PFSK-1 (cell line): ENCODE measurements around the gene STK26.

Experiments
- FOXP2 ChIP-seq: optimal IDR thresholded peaks from 2 replicates; pipeline ENCODE3; 2011; ENCODE audit warnings: borderline replicate concordance, control low read depth, inconsistent platforms; ENCODE audit not compliant: insufficient read depth; ENCODE audit errors: extremely low read length, extremely low read depth
- POLR2AphosphoS5 ChIP-seq: IDR thresholded peaks from 2 replicates; pipeline ENCODE4 v1.6.1; 2012; ENCODE audit warnings: low read depth, mild to moderate bottlenecking, control low read depth, low read length, moderate library complexity
- SIN3A ChIP-seq: IDR thresholded peaks from 2 replicates; pipeline ENCODE4 v1.6.1; 2012; ENCODE audit warnings: mild to moderate bottlenecking, low read length, moderate library complexity, borderline replicate concordance; ENCODE audit not compliant: insufficient read depth
- TAF1 ChIP-seq: IDR thresholded peaks from 2 replicates; pipeline ENCODE4 v1.6.1; 2012; ENCODE audit warnings: low read length, control low read depth, borderline replicate concordance; ENCODE audit not compliant: insufficient read depth
- TF ChIP-seq, protein P1 (sequence below), 2 experiments: IDR thresholded peaks; 2 replicates each; pipeline versions ENCODE4 v1.6.1 to v1.8.0; 2011 to 2012; ENCODE audit warnings: low read depth in 2 of 2, low read length in 2 of 2, control low read depth in 1 of 2, inconsistent platforms in 1 of 2, mild to moderate bottlenecking in 1 of 2, moderate library complexity in 1 of 2; ENCODE audit not compliant: insufficient read depth in 1 of 2

The STK26 gene

DNA sequence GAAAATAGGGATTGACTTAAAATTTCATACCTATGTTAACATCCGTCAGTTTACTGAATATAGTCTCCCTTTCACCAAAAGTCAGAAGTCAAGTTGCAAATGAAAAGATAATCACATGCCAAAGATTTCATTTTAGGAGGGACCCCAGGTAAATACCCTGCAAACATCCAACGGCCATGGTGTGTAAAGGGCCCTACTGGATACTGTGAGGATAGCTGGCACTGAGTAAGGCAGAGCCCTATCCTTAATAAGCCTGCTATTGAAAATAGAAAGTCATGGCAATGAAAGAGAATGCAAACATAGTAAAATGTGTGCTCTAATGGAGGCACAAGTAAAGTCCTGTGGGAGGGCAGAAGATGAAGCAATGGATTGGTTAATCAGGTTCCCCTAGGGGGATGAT lies 20.9 kb downstream of the STK26 start:
- no peak for TF ChIP-seq TAF1

DNA sequence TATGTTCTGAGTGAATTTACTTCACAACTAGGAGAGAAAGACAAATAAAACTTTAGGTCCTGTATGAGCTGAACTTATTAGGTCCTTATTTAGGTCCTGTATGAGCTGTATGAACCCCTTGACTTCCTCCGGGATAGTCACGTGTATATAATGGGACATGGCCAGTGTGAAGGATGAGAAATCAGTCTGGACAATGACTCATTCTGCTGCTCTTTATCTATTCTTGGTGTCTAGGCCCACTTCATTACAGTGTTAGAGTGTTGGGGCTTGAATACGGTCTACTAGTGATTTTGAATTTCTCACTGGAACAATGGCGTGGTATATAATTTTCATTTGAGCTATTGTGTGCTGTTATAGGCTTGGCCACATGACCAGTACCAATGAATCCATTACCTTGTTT lies 21.9 kb downstream of the STK26 start:
- TF ChIP-seq FOXP2 (no peak), SIN3A (no peak), TAF1 (no peak), POLR2AphosphoS5 (no peak)
- TF ChIP-seq, protein P1, sequence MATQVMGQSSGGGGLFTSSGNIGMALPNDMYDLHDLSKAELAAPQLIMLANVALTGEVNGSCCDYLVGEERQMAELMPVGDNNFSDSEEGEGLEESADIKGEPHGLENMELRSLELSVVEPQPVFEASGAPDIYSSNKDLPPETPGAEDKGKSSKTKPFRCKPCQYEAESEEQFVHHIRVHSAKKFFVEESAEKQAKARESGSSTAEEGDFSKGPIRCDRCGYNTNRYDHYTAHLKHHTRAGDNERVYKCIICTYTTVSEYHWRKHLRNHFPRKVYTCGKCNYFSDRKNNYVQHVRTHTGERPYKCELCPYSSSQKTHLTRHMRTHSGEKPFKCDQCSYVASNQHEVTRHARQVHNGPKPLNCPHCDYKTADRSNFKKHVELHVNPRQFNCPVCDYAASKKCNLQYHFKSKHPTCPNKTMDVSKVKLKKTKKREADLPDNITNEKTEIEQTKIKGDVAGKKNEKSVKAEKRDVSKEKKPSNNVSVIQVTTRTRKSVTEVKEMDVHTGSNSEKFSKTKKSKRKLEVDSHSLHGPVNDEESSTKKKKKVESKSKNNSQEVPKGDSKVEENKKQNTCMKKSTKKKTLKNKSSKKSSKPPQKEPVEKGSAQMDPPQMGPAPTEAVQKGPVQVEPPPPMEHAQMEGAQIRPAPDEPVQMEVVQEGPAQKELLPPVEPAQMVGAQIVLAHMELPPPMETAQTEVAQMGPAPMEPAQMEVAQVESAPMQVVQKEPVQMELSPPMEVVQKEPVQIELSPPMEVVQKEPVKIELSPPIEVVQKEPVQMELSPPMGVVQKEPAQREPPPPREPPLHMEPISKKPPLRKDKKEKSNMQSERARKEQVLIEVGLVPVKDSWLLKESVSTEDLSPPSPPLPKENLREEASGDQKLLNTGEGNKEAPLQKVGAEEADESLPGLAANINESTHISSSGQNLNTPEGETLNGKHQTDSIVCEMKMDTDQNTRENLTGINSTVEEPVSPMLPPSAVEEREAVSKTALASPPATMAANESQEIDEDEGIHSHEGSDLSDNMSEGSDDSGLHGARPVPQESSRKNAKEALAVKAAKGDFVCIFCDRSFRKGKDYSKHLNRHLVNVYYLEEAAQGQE (IDR thresholded peaks at IDR 0.05; ENCODE audit: insufficient read depth in 1 of 2, low read depth in 2 of 2, low read length in 2 of 2), result no peak

DNA sequence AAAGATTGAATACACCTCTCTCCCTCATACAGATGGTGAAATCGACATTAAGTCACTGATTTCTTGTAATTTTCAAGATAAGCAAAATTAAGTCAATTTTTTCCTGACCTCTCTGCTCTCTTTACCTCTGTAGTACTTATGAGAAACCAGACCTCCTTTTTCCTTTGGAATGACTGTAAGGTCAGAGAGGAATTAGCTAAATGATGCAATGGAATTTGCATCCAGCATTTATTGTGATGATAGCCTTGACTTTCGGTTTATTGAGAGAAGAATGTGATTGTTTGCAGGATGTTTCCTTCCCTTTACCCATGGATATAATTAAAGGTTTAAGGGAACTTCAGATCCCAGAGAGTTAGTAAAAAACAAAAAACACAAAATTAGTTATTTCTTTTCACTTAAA lies 22.4 kb downstream of the STK26 start:
- no peak for TF ChIP-seq TAF1
- no peak for TF ChIP-seq FOXP2
- TF ChIP-seq SIN3A, result no peak
- TF ChIP-seq, protein P1 (IDR thresholded peaks at IDR 0.05; ENCODE audit: insufficient read depth in 1 of 2, low read depth in 2 of 2, low read length in 2 of 2), result no peak
- no peak for TF ChIP-seq POLR2AphosphoS5

DNA sequence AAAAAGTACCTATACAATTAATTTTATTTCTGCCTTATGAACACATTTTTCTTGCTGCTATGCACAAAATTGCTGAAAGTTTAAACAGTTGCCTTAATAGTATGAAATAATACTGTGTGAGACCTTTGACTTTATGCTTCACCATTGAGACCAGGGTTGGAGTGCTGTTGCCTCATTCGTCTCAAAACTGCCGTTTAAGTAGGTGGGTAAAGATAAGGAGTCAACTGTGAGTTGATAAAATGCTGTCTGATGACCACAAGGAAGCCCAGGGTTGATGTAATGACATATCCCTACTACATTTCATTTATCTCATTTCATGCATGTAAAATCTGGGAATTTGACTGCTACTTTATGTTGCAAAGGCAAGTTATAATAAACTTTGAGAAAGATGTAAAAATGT lies 23.4 kb downstream of the STK26 start:
- no peak for TF ChIP-seq SIN3A
- no peak for TF ChIP-seq POLR2AphosphoS5
- TF ChIP-seq, protein P1 (IDR thresholded peaks at IDR 0.05; ENCODE audit: insufficient read depth in 1 of 2, low read depth in 2 of 2, low read length in 2 of 2), result no peak
- no peak for TF ChIP-seq TAF1
- no peak for TF ChIP-seq FOXP2

DNA sequence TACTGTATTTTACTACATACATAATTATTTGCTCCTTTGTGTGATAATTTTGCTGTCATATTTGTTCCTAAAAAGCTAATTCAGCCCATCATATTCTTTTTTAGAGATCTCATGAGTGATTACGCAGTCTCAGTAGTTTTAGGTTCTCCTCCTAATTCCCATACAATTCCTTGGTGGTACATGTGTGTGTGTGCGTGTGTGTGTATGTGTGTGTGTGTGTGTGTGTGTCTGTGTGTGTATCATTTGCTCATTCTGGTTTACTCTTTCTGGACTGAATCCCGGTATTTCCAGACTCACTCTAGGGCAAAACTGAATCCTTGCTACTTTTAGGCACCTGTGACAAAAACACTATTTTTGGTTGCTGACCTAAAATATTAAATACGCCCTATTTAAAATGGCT lies 34.9 kb downstream of the STK26 start:
- no peak for TF ChIP-seq POLR2AphosphoS5
- no peak for TF ChIP-seq FOXP2
- TF ChIP-seq, protein P1 (IDR thresholded peaks at IDR 0.05; ENCODE audit: insufficient read depth in 1 of 2, low read depth in 2 of 2, low read length in 2 of 2), result no peak
- TF ChIP-seq SIN3A, result no peak
- TF ChIP-seq TAF1, result no peak
